ENCODE results near the gene CEMIP. TPM values are rescaled to one million over a fixed set of nuclear protein-coding genes. Genes with fewer than 3 reads are reported as not detected.

CEMIP gene
- polyA plus RNA-seq, 1 experiment, result 221 TPM

- no peak for DNase-seq (ENCODE audit: low read depth, low spot score)
- TF ChIP-seq CTCF (IDR thresholded peaks at IDR 0.05; ENCODE audit: low read depth, low read length), result no peak
- Histone ChIP-seq H3K27ac (ENCODE audit: low read depth, low read length) (no peak overlapping the region), H3K9me3 (ENCODE audit: control insufficient read depth, insufficient read depth, low read length) (no peaks in the 10 kb centered on the region), H3K4me3 (ENCODE audit: low read depth, low read length) (no peak overlapping the region), H3K27me3 (ENCODE audit: control insufficient read depth, insufficient read depth, low read length) (no peaks in the 10 kb centered on the region)
- CTCF ChIA-PET, result interaction anchor here (1.2 kb wide), 1 partner anchor 311 kb away, joined by 3 read pairs; no protein-coding TSS in a partner anchor
- POLR2A ChIA-PET, result no interaction called here
Measured at GRCh38 chr15:80878242-80878866, 99.2 kb downstream of the CEMIP start.

GRCh38 chr15:80878867-80879250 is 99.7 kb downstream of the CEMIP start:
- ChIA-PET POLR2A (no interaction called here), CTCF (interaction anchor here (1.2 kb wide), 1 partner anchor 312 kb away, joined by 3 read pairs; no protein-coding TSS in a partner anchor)
- Histone ChIP-seq H3K9me3 (ENCODE audit: control insufficient read depth, insufficient read depth, low read length) (no peaks in the 10 kb centered on the region), H3K4me3 (ENCODE audit: low read depth, low read length) (no peak overlapping the region), H3K27me3 (ENCODE audit: control insufficient read depth, insufficient read depth, low read length) (no peaks in the 10 kb centered on the region), H3K27ac (ENCODE audit: low read depth, low read length) (no peak overlapping the region)
- no peak for DNase-seq (ENCODE audit: low read depth, low spot score)
- TF ChIP-seq CTCF (IDR thresholded peaks at IDR 0.05; ENCODE audit: low read depth, low read length), result no peak

GRCh38 chr15:80880086-80880485 is 100.9 kb downstream of the CEMIP start:
- H3K4me3 ChIP-seq (ENCODE audit: low read depth, low read length), result no peak overlapping the region
- H3K27me3 ChIP-seq (ENCODE audit: control insufficient read depth, insufficient read depth, low read length), result no peaks in the 10 kb centered on the region
- no peak for TF ChIP-seq CTCF (IDR thresholded peaks at IDR 0.05; ENCODE audit: low read depth, low read length)
- H3K27ac ChIP-seq (ENCODE audit: low read depth, low read length), result no peak overlapping the region
- DNase-seq (ENCODE audit: low read depth, low spot score), result no peak
- POLR2A ChIA-PET, result no interaction called here
- H3K9me3 ChIP-seq (ENCODE audit: control insufficient read depth, insufficient read depth, low read length), result no peaks in the 10 kb centered on the region
- CTCF ChIA-PET, result no interaction called here

- no peak for DNase-seq (ENCODE audit: low read depth, low spot score)
- no peak overlapping the region for H3K4me3 ChIP-seq (ENCODE audit: low read depth, low read length)
- H3K27me3 ChIP-seq (ENCODE audit: control insufficient read depth, insufficient read depth, low read length), result no peaks in the 10 kb centered on the region
- ChIA-PET POLR2A (no interaction called here), CTCF (no interaction called here)
- TF ChIP-seq CTCF (IDR thresholded peaks at IDR 0.05; ENCODE audit: low read depth, low read length), result no peak
- H3K27ac ChIP-seq (ENCODE audit: low read depth, low read length), result no peak overlapping the region
- no peaks in the 10 kb centered on the region for H3K9me3 ChIP-seq (ENCODE audit: control insufficient read depth, insufficient read depth, low read length)
Measured at GRCh38 chr15:80883641-80884040, 104.5 kb downstream of the CEMIP start.

- H3K27me3 ChIP-seq (ENCODE audit: control insufficient read depth, insufficient read depth, low read length), result no peaks in the 10 kb centered on the region
- no peaks in the 10 kb centered on the region for H3K9me3 ChIP-seq (ENCODE audit: control insufficient read depth, insufficient read depth, low read length)
- POLR2A ChIA-PET, result no interaction called here
- CTCF ChIA-PET, result no interaction called here
- DNase-seq (ENCODE audit: low read depth, low spot score), result no peak
- H3K4me3 ChIP-seq (ENCODE audit: low read depth, low read length), result no peak overlapping the region
- TF ChIP-seq CTCF (IDR thresholded peaks at IDR 0.05; ENCODE audit: low read depth, low read length), result no peak
- no peak overlapping the region for H3K27ac ChIP-seq (ENCODE audit: low read depth, low read length)
Measured at GRCh38 chr15:80885016-80885579, 105.9 kb downstream of the CEMIP start.
